HG03060 (cell line): Measurements from ENCODE around the gene EDEM2.
"Not testable (repeated sequence)": the region's sequence is repeated elsewhere in the genome, so short reads cannot be mapped to it uniquely, and the experiment has no call there.

Experiments
- ATAC-seq: cut with Tn5 transposase; IDR thresholded peaks from one replicate; pipeline ENCODE4 v1.9.1; 2021; ENCODE audit warnings: low read depth, moderate number of reproducible peaks; ENCODE audit not compliant: unreplicated experiment

Gene EDEM2

DNA sequence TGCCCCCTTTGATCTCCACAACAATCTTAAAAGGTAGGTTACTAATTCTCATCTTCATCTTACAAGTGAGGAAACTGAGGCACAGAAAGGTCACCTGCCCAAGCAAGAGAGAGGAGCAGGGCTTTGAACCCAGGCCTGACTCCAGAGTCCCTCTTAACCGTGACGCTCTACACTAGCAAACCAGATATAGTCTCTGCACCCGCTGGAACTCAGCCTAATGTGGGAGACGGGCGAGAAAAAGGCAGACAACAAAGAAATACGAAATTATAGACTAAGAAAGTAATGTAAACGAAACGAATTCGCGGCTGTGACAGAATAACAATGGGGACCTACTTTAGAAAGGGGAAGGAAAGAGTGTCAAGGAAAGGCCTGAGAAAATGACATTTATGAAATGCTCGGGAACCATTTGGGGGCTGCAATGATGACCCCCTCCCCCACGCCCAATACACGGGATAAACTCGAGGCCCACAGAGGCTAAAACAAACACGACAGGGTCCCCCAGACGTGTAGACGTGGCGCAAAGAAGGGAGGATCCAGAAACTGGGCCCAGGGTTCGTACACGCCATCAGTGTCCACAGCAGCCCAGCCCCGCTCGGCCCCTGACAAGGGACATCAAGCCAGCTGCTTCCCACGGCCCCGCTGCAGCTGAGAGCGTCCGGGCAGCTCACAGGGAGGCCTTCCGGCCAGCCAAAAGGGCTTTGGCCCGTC is 55.2 kb downstream of the EDEM2 start:
- ATAC-seq, result no peak

- no peak for ATAC-seq
These were observed 58.6 kb downstream of the EDEM2 start for GRCh38 chr20:35088231-35089145.

DNA sequence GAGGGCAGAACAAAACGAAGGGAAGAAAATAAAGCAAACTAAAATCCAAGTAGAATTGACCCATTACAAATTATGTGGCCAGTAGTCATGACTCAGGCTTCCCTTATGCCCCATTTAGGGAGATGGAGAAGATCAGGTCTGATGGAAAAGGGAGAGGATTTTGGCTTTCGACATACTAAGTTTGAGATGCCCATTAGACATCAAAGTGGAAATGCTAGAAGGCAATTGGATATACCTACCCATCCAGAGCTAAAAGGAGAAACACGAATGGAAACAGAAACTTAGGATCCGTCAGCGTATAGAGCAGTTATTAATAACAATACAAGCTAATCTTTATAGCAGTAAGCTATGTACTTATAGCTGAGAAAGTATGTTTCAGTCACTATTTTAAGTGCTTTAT is 59.3 kb downstream of the EDEM2 start:
- ATAC-seq, result no peak

GRCh38 chr20:35087355-35087754 is 59.8 kb downstream of the EDEM2 start:
- ATAC-seq, result no peak

- ATAC-seq, result no peak
These were observed 61.5 kb downstream of the EDEM2 start for GRCh38 chr20:35085477-35086225.

- ATAC-seq, result no peak
These were observed 62.1 kb downstream of the EDEM2 start for GRCh38 chr20:35084998-35085397.

DNA sequence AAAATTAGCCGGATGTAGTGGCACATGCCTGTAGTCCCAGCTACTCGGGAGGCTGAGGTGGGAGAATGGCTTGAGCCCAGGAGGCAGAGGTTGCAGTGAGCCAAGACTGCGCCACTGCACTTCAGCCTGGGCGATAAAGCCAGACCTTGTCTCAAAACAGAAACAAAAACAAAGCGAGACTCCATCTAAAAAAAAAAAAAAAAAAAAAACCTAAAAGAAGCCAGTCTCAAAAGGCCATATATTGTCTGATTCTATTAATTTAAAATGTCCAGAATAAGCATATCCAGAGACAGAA is 66.8 kb downstream of the EDEM2 start:
- not testable (repeated sequence) for ATAC-seq

DNA sequence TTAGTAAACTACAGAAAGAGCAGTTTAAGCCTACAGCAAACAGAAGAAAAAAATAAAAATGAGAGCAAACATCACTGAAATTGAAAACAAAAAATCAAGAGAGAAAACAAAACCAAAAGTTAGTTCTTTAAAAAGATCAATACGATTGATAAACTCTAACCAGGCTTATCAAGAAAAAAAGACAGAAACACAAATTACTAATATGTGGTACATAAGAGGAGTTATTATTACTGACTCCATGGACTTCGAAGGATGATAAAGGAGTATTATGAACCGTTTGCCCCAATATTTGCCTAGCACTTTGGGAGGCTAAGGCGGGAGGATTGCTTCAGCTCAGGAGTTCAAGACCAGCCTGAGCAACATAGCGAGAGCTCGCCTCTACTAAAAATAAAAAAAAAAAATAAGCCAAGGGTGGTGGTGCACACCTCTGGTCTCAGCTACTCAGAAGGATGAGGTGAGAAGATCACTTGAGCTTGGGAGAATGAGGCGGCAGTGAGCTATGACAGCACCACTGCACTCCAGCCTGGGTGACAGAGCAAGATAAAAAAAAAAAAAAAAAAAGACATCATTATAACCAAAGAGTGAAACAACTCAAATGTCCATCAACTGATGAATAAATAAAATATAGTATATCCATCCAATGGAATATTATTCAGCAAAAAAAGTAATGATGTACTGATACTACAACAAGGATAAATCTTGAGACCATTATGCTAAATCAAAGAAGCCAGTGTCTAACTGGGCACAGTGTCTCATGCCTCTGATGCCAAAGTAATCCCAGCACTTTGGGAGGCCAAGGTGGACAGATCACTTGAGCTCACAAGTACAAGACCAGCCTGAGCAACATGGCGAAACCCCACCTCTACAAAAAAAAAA is 67.4 kb downstream of the EDEM2 start:
- ATAC-seq, result no peak

DNA sequence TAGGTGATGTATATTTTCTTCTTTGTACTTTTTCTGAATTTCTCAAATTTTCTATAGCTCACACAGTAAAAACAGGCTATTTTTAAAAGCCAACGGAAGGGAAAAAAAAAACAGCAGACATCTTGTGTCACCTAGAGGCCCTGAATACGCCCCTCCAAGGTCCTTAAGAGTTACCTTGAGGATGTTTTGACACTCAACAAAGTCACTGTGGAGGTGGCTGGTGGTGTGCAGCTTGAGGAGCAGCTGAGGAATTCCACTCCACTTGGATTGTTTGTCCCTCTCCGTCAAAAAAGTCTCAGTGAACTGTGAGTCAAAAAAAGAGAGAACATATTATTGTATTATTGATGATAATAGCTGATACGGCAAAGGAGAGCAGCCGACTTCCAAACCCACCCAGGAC is 69.3 kb downstream of the EDEM2 start:
- ATAC-seq, result no peak

- ATAC-seq, result no peak
These were observed 69.8 kb downstream of the EDEM2 start for GRCh38 chr20:35077341-35077740.

DNA sequence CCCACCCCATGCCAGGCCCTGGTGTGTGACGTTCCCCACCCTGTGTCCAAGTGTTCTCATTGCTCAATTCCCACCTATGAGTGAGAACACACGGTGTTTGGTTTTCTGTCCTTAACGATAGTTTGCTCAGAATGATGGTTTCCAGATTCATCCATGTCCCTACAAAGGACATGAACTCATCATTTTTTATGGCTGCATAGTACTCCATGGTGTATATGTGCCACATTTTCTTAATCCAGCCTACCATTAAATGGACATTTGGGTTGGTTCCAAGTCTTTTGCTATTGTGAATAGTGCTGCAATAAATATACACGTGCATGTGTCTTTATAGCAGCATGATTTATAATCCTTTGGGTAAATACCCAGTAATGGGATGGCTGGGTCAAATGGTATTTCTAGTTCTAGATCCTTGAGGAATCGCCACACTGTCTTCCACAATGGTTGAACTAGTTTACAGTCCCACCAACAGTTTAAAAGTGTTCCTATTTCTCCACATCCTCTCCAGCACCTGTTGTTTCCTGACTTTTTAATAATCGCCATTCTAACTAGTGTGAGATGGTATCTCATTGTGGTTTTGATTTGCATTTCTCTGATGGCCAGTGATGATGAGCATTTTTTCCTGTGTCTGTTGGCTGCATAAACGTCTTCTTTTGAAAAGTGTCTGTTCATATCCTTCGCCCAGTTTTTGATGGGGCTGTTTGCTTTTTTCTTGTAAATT is 75.5 kb downstream of the EDEM2 start:
- ATAC-seq, result not testable (repeated sequence)

- no peak for ATAC-seq
These were observed 80.9 kb downstream of the EDEM2 start for GRCh38 chr20:35066194-35066593.
